ENCODE results near the gene ZYG11B.
"Not testable (repeated sequence)": the region's sequence is repeated elsewhere in the genome, so short reads cannot be mapped to it uniquely, and the experiment has no call there.

Gene ZYG11B
- total RNA-seq = 25.5 to 87.1 (median 32.4) reads per million in 9 experiments

DNA sequence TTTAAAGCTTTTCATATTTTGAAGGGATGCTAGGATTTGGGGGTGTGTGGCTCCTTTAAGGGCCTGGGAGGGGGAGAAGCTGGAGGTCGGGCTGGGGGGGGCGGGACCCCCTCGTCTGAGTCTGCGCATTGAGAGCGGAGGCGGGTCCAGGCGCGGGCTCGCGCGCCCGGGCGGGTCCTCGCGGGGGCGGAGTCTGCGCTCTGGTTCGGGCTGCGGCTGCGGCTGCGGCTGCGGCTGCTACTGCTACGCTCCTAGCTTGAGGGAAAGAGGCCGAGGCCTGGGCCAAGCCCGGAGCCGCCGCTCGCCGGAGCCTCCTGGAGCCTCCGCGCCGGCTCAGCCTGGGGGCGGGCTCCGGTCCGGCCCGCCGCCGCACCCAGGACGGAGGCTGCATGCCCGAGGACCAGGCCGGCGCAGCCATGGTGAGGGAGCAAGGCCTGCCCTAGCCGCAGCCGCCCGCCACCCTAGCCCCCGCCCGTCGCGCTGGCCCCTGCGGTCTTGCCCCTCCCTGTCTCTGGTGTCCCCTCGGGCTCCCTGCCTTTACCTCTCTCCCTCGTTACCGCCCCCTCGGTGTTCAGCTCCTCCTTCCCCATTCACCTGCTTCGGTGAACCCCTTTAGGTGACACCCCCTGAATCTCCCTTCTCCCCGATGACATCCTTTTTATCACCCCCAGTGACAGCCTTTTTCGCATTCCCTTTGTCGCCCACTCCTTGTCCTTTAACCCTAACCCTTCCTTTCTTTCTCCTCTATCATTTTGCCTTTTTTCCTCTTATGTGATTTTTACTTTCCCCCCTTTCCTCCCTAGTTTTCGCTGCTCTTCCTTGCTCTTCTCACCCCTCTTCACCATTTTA, at the start of gene ZYG11B:
Gene ZYG11B (plus strand): TSS at position 189 of the 849 bp plus-strand sequence. CDS start 201 bp downstream, at position 390.
- Mint-ChIP-seq H3K27me3 (peaks cover 0 to 16% of the 10 kb centered on the region in 2 donors), H3K4me3 (peak within 1 kb of the TSS; percentile 83 to 96), H3K9me3 (no peaks in the 10 kb centered on the region), H3K36me3 (ENCODE audit: insufficient read depth) (peaks cover 4% of the 10 kb centered on the region), H3K27ac (peak within 1 kb of the TSS; percentile 87 to 90), H3K4me1 (ENCODE audit: low read depth in 2 of 2) (peaks cover 15 to 40% of the 10 kb centered on the region in 2 donors)
- peak; percentile 83 to 92 (median 88) for DNase-seq
- peak; percentile 92 for ATAC-seq (replicated peaks)

GRCh38 chr1:52677076-52677806, 49.0 kb upstream of the ZYG11B start:
- Mint-ChIP-seq H3K27ac (no peak overlapping the region), H3K36me3 (ENCODE audit: insufficient read depth) (peaks cover 16% of the 10 kb centered on the region), H3K9me3 (no peaks in the 10 kb centered on the region), H3K27me3 (no peaks in the 10 kb centered on the region), H3K4me3 (no peak overlapping the region), H3K4me1 (ENCODE audit: low read depth in 2 of 2) (peaks cover 0 to 5% of the 10 kb centered on the region in 2 donors)
- ATAC-seq (replicated peaks) = no peak
- DNase-seq = no peak

- no peaks in the 10 kb centered on the region for H3K27me3 Mint-ChIP-seq
- peaks cover 17% of the 10 kb centered on the region for H3K36me3 Mint-ChIP-seq (ENCODE audit: insufficient read depth)
- H3K4me3 Mint-ChIP-seq = no peak overlapping the region
- peak overlapping the region in 1 of 2 donors; percentile 64 for H3K27ac Mint-ChIP-seq
- peaks cover 0 to 5% of the 10 kb centered on the region in 2 donors for H3K4me1 Mint-ChIP-seq (ENCODE audit: low read depth in 2 of 2)
- ATAC-seq (replicated peaks) (no peak), DNase-seq (no peak)
- no peaks in the 10 kb centered on the region for H3K9me3 Mint-ChIP-seq
Measured at GRCh38 chr1:52679048-52679447, 47.2 kb upstream of the ZYG11B start.

DNA sequence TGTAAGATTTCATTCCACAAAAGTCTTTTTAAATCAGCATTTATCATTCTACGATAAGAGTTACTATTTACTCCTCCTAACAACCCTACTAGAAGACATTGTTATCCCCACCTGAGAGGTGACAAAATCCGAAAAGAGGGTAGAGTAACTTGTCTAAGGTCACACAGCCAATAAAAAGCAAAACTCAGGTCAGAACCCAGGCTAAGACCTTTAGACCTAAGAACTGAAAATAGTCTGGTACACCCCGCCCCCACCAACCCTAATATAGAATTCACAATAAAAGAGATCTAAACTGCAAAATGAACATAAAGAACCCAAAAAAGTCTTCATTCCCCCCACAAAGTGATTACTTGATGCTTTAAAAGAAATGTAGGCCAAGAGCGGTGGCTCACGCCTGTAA, 46.8 kb upstream of the ZYG11B start:
- H3K27me3 Mint-ChIP-seq = no peaks in the 10 kb centered on the region
- peak overlapping the region in 1 of 2 donors; percentile 64 for H3K27ac Mint-ChIP-seq
- H3K4me3 Mint-ChIP-seq = no peak overlapping the region
- H3K9me3 Mint-ChIP-seq = no peaks in the 10 kb centered on the region
- no peak for DNase-seq
- peaks cover 17% of the 10 kb centered on the region for H3K36me3 Mint-ChIP-seq (ENCODE audit: insufficient read depth)
- H3K4me1 Mint-ChIP-seq (ENCODE audit: low read depth in 2 of 2) = peaks cover 0 to 4% of the 10 kb centered on the region in 2 donors
- ATAC-seq (replicated peaks) = no peak

- no peak for DNase-seq
- H3K9me3 Mint-ChIP-seq = no peaks in the 10 kb centered on the region
- peak overlapping the region in 1 of 2 donors; percentile 22 for H3K27ac Mint-ChIP-seq
- H3K4me3 Mint-ChIP-seq = no peak overlapping the region
- H3K36me3 Mint-ChIP-seq (ENCODE audit: insufficient read depth) = peaks cover 16% of the 10 kb centered on the region
- peaks cover 0 to 2% of the 10 kb centered on the region in 2 donors for H3K4me1 Mint-ChIP-seq (ENCODE audit: low read depth in 2 of 2)
- ATAC-seq (replicated peaks) = no peak
- no peaks in the 10 kb centered on the region for H3K27me3 Mint-ChIP-seq
Measured at GRCh38 chr1:52680353-52680752, 45.9 kb upstream of the ZYG11B start.

DNA sequence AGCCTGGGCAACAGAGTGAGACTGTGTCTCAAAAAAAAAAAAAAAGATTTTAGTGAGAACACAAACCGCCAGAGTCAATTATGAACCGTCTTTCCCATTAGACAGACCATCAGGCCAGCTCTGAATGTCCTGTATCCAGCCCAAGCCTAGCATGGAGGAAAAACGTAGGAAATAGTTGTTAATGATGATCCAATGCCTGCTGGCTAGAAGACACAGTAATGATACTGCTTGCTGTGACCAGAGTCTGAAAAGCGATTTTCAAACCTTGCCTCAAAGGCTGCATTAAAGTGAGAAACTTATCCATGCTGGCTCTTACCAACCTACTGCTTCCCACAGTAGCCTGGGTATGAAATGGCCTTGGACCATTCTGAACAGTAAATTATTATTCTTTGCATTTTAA, 45.1 kb upstream of the ZYG11B start:
- Mint-ChIP-seq H3K27me3 (no peaks in the 10 kb centered on the region), H3K9me3 (no peaks in the 10 kb centered on the region), H3K4me1 (ENCODE audit: low read depth in 2 of 2) (peaks cover 3 to 4% of the 10 kb centered on the region in 2 donors), H3K27ac (no peak overlapping the region), H3K36me3 (ENCODE audit: insufficient read depth) (peaks cover 10% of the 10 kb centered on the region), H3K4me3 (no peak overlapping the region)
- ATAC-seq (replicated peaks) = no peak
- no peak for DNase-seq

GRCh38 chr1:52683367-52683940, 42.8 kb upstream of the ZYG11B start:
- Mint-ChIP-seq H3K9me3 (no peaks in the 10 kb centered on the region), H3K4me3 (no peak overlapping the region), H3K4me1 (ENCODE audit: low read depth in 2 of 2) (peaks cover 6% of the 10 kb centered on the region in 2 donors), H3K36me3 (ENCODE audit: insufficient read depth) (peaks cover 15% of the 10 kb centered on the region), H3K27ac (peak overlapping the region in 1 of 2 donors; percentile 53), H3K27me3 (no peaks in the 10 kb centered on the region)
- ATAC-seq (replicated peaks) (no peak), DNase-seq (no peak)

DNA sequence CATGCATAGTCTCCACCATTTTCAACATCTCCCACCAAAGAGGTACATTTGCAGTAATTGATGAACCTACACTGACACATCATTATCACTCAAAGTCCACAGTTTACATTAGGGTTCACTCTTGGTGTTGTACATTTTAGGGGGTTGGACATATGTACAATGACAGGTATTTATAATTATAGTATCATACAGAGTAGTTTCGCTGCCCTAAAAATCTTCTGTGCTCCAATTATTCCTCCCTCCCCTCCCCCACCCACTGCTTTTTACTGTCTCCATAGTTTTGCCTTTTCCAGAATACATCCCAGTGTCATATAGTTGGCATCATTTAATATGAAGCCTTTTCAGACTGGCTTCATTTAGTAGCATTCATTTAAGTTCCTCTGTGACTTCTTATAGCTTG, 41.7 kb upstream of the ZYG11B start:
- Mint-ChIP-seq H3K4me3 (no peak overlapping the region), H3K27me3 (no peaks in the 10 kb centered on the region), H3K36me3 (ENCODE audit: insufficient read depth) (peaks cover 17% of the 10 kb centered on the region), H3K4me1 (ENCODE audit: low read depth in 2 of 2) (peaks cover 6% of the 10 kb centered on the region in 2 donors), H3K9me3 (no peaks in the 10 kb centered on the region), H3K27ac (no peak overlapping the region)
- DNase-seq (no peak), ATAC-seq (replicated peaks) (no peak)

DNA sequence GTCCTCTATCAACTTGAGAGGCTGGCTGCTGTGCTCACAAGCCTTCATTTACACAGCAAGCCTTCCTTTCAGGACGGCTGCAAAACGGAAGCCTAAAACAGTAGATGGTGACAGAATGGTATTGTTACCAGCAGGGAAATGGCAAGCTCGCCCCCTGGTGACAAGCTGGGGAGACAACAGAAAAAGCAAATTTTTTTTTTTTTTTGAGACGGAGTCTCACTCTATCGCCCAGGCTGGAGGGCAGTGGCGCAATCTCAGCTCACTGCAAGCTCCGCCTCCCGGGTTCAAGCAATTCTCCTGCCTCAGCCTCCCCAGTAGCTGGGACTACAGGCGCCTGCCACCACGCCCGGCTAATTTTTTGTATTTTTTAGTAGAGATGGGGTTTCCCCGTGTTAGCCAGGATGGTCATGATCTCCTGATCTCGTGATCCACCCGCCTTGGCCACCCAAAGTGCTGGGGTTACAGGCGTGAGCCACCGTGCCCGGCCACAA, 39.9 kb upstream of the ZYG11B start:
- Mint-ChIP-seq H3K27ac (peak overlapping the region; percentile 81 to 90), H3K36me3 (ENCODE audit: insufficient read depth) (peaks cover 21% of the 10 kb centered on the region)
- not testable (repeated sequence) for H3K27me3 Mint-ChIP-seq; H3K4me1 Mint-ChIP-seq (ENCODE audit: low read depth in 2 of 2); H3K4me3 Mint-ChIP-seq; H3K9me3 Mint-ChIP-seq
- ATAC-seq (replicated peaks) = peak; percentile 98
- peak; percentile 73 to 80 (median 77) for DNase-seq

- Mint-ChIP-seq H3K27me3 (no peaks in the 10 kb centered on the region), H3K27ac (peak overlapping the region in 1 of 2 donors; percentile 81)
Measured at GRCh38 chr1:52686830-52687229, 39.4 kb upstream of the ZYG11B start.

DNA sequence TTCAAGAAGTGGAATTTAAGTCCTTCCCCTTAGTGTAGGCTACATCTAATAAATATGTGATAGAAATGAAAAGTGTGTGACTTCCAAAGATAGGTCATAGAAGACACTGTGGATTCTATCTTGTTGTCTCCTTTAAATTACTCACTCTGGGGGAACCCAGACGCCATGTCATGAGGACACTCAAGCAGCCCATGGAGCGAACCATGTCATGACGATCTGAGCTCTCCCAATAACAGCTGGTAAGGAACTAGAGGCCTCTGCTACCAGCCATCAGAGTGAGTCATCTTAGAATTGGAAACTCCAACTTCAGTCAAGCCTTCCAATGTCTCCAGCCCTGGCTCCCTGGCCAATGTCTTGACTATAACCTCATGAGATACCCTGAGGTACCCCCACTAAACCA, 34.4 kb upstream of the ZYG11B start:
- no peaks in the 10 kb centered on the region for H3K9me3 Mint-ChIP-seq
- H3K4me3 Mint-ChIP-seq = no peak overlapping the region
- DNase-seq (no peak), ATAC-seq (replicated peaks) (no peak)
- peak overlapping the region; percentile 7 to 79 for H3K27ac Mint-ChIP-seq
- no peaks in the 10 kb centered on the region for H3K27me3 Mint-ChIP-seq
- peaks cover 24% of the 10 kb centered on the region for H3K36me3 Mint-ChIP-seq (ENCODE audit: insufficient read depth)
- peaks cover 0 to 3% of the 10 kb centered on the region in 2 donors for H3K4me1 Mint-ChIP-seq (ENCODE audit: low read depth in 2 of 2)

More at GRCh38 chr1:52686830-52687229, 39.4 kb upstream of the ZYG11B start:
- peaks cover 26% of the 10 kb centered on the region for H3K36me3 Mint-ChIP-seq (ENCODE audit: insufficient read depth)
- ATAC-seq (replicated peaks) (no peak), DNase-seq (no peak)
- H3K4me1 Mint-ChIP-seq (ENCODE audit: low read depth in 2 of 2) = peaks cover 6% of the 10 kb centered on the region in 2 donors
- H3K9me3 Mint-ChIP-seq = no peaks in the 10 kb centered on the region
- no peak overlapping the region for H3K4me3 Mint-ChIP-seq

DNA sequence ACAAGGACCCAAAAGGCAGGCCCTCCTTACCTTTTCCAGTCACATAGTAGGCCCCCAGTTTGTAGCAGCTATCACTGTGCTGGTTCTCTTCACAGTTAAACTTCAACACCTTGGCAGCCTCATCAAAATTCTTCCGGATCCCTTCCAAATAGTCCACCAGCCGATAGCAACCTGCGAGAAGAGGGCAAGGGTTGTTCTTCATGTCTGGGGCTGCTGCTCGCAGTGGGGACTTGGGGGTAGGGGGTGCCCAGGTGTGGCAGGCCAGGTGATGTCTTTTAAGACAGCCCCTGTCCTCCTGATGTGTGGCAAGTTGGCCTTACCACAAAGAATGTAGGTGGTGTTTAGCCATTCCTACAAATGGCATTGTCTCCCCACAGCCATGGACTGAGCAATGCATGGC, 33.6 kb upstream of the ZYG11B start:
- Mint-ChIP-seq H3K27ac (no peak overlapping the region), H3K4me3 (no peak overlapping the region), H3K36me3 (ENCODE audit: insufficient read depth) (peaks cover 24% of the 10 kb centered on the region), H3K4me1 (ENCODE audit: low read depth in 2 of 2) (peaks cover 7 to 8% of the 10 kb centered on the region in 2 donors), H3K9me3 (no peaks in the 10 kb centered on the region), H3K27me3 (no peaks in the 10 kb centered on the region)
- no peak for DNase-seq
- ATAC-seq (replicated peaks) = no peak

DNA sequence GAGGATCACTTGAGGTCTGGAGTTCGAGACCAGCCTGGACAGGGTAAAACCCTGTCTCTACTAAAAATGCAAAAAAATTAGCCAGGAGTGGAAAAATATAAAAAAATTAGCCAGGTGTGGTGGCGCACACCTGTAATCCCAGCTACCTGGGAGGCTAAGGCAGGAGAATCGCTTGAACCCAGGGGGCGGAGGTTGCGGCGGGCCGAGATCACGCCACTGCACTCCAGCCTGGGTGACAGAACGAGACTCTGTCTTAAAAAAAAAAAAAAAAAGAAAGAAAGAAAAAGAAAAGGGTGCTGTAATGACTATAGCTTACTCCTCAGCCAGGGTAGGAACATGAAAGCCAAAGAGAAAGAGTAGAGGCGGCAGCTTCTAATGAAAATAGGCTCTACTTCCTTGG, 32.9 kb upstream of the ZYG11B start:
- H3K27ac Mint-ChIP-seq; H3K9me3 Mint-ChIP-seq; DNase-seq; H3K4me3 Mint-ChIP-seq; H3K27me3 Mint-ChIP-seq; ATAC-seq (replicated peaks): not testable (repeated sequence)
- Mint-ChIP-seq H3K4me1 (ENCODE audit: low read depth in 2 of 2) (peaks cover 7 to 12% of the 10 kb centered on the region in 2 donors), H3K36me3 (ENCODE audit: insufficient read depth) (peaks cover 27% of the 10 kb centered on the region)

All from effector memory CD8-positive, alpha-beta T cell (primary cell).